Stromal cell of bone marrow (primary cell): ENCODE data around the gene ESPL1.
"Not testable (repeated sequence)": the region's sequence is repeated elsewhere in the genome, so short reads cannot be mapped to it uniquely, and the experiment has no call there.

Source experiments
- DNase-seq: peaks from one replicate; pipeline ENCODE4 v3.0.0-alpha.2; 2012; ENCODE audit warnings: low read depth

Gene ESPL1

DNA sequence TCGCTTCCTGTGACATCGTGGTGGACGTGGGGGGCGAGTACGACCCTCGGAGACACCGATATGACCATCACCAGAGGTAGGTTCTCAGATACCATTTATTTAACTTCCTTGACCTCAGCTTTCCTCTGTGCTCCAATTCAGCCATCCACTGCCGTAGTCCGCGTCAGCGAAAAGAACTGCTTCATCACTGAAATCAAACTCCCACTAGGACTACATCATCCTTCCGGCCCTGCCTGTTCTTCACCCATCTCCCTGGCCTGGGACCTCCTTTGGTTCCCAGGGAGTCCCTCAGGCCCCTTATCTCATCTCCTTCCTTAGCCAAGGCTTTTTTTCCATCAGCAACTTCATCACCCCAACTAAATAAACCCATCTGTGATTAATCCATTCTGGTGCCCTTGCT, 32.1 kb downstream of the ESPL1 start:
- peak; percentile 48 for DNase-seq

GRCh38 chr12:53302903-53303302, 34.8 kb downstream of the ESPL1 start:
- no peak for DNase-seq

DNA sequence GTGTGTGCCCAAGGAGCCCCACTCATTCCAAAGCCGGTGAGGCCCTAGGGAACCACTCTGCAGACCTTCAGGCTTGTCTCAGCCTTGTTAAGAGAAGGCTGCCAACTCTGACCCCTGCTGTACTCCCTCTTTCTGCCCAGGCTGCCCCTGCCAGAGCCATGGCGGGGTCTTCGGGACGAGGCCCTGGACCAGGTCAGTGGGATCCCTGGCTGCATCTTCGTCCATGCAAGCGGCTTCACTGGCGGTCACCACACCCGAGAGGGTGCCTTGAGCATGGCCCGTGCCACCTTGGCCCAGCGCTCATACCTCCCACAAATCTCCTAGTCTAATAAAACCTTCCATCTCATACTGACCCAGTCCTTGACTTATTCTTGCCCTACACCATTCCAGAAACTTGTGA, 38.7 kb downstream of the ESPL1 start:
- DNase-seq: no peak

GRCh38 chr12:53308276-53308675, 40.2 kb downstream of the ESPL1 start:
- no peak for DNase-seq

DNA sequence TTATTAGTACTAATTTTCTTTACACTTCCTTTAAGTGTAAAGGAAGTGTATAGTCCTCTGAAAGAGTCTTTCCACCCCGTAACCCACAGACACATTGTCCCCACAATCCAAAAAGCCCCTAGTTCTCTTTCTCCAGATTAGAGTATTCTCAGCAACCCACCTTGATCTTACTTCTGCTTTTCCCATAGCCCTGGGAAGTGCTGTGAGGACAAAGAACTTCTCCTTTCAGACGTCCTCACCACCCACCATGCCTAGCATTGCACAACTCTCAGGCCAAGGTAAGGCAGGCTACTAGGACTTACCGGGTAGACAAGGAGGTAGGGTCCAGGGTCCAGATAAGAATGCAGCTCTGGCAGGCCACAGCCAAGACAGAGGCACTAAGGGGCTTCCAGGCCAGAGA, 45.9 kb downstream of the ESPL1 start:
- no peak for DNase-seq

DNA sequence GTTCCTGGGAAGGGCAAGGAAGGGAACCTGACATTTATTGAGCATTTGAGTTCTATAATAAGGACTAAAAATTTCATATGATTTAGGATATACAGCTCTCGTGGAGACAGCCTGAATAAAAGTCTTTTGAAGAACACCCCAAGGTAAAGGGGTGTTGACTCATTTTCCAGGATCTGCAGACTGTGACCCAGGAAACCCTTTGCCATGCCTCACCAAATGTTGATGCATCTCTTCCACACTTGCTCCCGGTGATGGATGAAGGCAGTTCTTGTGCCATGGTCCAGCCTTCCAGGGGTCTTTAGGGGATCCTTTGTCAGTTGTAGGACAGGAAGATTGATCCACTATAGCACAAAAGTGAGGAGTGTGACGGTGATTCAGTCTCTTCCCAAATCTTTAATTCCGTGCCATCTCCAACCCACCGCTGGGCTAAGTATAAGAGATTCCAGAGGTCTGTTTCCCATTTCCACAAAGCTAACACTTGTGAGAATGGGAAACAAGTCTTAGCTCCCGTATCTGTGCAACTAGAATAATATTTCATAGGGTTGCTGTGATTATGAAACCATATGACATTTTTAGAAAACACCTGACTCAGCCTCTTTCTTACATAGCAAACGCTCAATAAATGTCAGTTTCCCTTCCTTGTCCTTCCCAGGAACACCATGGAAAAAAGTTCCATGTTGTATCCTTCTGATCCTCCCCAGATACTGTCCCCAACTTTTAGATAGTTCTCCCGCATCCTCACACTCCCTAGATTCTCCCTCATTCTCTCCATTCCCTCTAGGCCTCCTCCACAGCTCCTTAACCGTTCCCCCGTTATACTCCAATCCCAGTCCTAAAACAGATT, 52.5 kb downstream of the ESPL1 start:
- DNase-seq: no peak

DNA sequence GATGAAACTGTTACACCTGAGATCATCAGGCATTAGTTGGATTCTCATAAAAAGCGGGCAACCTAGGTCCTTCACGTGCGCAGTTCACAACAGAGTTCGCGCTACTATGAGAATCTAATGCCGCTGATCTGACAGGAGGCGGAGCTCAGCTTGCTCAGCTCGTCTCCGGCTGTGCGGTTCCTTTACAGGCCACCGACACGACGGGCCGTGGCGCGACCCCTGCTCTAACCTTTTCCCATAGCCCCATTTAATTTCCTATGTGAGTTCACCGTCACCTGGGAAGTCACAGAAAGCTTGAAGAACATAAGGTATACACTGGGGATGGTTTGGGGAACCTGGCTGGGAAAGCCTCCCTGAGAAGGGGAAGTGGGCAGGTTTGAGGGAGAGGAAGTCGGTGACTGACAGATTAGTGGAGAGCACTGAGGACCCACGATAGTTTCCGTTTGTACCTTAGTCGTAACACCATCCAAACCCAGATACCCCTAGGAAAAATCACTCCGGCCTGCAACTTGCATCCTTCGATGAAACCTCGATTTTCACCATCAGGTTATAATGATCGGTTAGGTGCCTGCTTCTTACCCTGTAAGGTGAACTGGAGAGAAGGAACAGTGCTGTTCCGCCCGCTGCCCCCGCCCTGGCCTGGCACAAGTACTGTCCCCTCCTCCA, 56.1 kb downstream of the ESPL1 start:
- no peak for DNase-seq

DNA sequence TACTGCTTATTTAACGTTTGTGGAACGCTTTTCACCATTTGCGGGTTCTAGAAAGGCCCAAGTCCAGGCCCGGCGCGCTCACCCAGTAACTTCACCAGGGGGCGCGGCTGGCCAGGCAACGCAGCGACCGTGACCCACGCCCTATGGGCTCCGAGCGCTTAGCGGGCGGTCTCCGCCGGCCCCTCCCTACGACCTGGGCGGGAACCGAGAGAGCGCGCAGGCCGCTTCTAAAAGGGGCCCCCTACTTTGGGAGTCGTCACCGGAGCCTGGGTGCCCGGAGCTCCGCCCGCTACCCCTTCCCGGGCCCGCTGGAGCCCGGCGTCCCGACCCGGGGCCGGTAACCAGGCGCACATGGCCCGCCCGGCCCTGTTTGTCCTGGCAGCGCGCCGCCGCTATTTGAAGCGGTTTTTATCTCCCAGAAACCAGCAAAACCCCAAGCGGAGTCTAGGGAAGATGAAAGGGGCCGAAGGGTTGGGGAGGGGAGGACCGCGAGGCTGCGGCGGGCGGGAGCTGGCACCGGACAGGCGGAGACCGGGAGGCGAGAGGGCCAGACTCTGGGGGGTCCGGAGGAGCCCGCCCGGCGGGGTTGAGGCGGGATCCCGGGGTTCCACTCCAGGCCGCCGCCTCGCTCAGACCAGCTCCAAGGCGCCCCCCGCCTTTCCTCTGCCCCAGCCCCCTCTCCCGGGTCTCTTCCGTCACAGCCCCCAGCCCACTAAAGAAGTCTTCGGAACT, 56.8 kb downstream of the ESPL1 start:
- peak; percentile 87 for DNase-seq

- no peak for DNase-seq
Observed at GRCh38 chr12:53325511-53326061, 57.5 kb downstream of the ESPL1 start.

DNA sequence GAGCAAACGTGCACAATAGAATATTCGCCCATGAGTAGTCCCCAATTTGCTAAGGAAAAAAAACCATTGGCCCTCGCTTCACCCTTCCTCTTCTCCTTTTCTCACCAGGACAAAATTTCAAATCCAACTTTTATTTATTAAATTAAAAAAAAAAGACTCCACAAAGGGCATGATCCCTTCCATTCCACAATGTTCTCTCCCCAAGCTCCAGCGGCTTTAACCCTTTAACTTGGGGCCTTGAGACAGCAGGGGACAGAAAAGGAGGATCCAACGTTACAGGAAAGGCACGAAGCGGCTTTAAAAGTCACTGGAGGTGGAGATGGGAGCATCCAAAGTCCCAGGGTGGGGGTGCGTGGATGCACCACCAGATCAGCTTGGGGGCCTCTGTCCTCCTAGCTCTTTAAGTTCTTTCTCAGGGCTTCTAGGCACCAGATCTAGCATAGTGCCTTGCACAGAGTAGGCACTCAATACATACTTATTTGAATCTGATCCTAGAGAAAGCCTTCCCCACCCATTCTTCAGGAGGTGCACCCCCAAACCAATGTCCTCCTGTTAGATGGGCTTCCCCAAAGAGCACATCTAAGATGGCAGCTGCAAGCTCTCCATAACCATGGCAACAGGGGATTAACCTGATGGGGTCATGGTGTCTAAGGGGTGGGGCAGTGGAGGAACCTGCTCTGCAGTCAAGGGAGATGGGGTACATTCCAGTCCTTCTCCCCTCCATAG, 58.5 kb downstream of the ESPL1 start:
- DNase-seq: no peak

GRCh38 chr12:53327435-53328042, 59.4 kb downstream of the ESPL1 start:
- DNase-seq: no peak

DNA sequence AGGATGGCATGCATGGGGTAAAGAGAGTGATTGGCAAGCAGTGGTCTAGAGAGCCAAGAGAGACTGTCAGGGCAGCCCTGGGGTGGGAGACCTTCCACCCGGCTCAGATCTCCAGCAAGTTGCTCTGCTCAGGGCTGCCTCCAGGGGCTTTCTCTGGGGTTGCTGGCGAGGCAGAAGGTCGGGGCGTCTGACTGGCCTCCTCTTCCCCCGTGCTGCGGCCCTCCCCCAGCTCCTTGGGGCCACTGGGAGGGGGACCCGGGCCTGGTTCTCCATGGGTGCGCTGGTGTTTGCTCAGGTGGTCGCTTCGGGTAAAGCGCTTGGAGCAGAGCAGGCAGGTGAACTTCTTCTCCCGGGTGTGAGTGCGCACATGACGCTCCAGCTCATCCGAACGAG, 59.9 kb downstream of the ESPL1 start:
- DNase-seq: no peak

- no peak for DNase-seq
Observed at GRCh38 chr12:53330671-53331070, 62.6 kb downstream of the ESPL1 start.

- DNase-seq: not testable (repeated sequence)
Observed at GRCh38 chr12:53332339-53332738, 64.2 kb downstream of the ESPL1 start.

GRCh38 chr12:53332744-53333143, 64.6 kb downstream of the ESPL1 start:
- no peak for DNase-seq

- DNase-seq: no peak
Observed at GRCh38 chr12:53333289-53333688, 65.2 kb downstream of the ESPL1 start.

- no peak for DNase-seq
Observed at GRCh38 chr12:53333845-53334244, 65.7 kb downstream of the ESPL1 start.

GRCh38 chr12:53334822-53335221, 66.7 kb downstream of the ESPL1 start:
- no peak for DNase-seq

DNA sequence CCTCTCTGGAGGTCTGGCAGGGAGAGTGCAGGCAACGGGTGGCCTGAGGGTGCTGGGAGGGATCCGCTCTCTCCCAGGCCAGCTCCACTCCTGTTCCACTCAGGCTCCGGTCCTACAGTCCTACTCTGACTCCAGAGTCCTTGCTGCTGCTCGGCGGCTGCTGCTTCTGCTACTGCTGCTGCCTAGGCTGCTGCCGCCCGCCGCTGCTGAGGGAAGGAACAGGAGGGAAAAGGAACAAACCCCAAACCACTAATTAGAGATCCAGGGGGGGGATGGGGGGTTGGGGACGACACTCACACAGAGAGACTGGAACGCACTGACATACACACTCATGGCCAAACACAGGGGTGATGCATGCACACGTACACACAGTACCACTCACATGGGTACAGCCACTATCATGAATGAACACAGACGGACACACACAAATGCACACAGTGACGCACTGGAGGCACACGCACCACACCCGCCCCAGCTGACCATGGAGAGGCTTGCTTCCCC, 68.1 kb downstream of the ESPL1 start, which contains the start of gene SP7:
Gene SP7 (minus strand): TSS at position 174 of the 501 bp plus-strand sequence. CDS start 708 bp downstream, outside the sequence.
- no peak for DNase-seq

GRCh38 chr12:53338017-53338416, 69.9 kb downstream of the ESPL1 start:
- no peak for DNase-seq

DNA sequence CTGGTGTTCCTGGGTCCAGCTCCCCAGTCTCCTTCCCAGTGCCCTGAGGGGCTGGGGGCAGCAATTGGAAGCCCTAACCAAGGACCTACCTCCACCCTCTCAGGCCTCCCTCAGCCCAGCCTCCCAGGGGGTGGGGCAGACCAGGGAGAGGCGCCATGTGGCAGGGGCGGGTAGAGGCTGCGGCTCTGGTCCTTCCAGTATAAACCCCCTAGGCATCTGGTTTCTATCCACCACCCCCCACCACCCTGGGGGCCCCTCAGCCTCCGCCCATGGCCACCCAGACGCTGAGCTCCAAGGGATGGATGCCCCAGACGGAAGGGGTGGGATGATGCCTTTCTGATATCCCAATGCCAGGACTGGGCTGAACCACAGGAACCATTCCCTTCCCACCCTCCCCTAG, 70.8 kb downstream of the ESPL1 start:
- DNase-seq: no peak
